Activated T-cell treated with anti-CD3 and anti-CD28 coated beads, Interleukin-2, amount 50 U/mL, for 4 hours (primary cell): ENCODE data around the gene TMPRSS4. TPM values are rescaled to one million over a fixed set of nuclear protein-coding genes. Genes with fewer than 3 reads are reported as not detected.

Experiments used
- ATAC-seq, 2 donors: fragments of 200-7000 bp; cut with Tn5 transposase; one replicate each; pipeline ENCODE4 v1.10.0; 2021
- DNase-seq: peaks from one replicate; pipeline ENCODE4 v3.0.0-alpha.2; 2020
- H3K27me3 Mint-ChIP-seq: one replicate; pipeline ENCODE4 v1.8.0; 2021; ENCODE audit warnings: low read depth, mixed read lengths
- H3K36me3 Mint-ChIP-seq: one replicate; pipeline ENCODE4 v1.8.0; 2022; ENCODE audit warnings: mixed read lengths; ENCODE audit not compliant: insufficient read depth
- H3K4me1 Mint-ChIP-seq: one replicate; pipeline ENCODE4 v1.8.0; 2021; ENCODE audit warnings: low read depth, mixed read lengths
- H3K4me3 Mint-ChIP-seq: one replicate; pipeline ENCODE4 v1.8.0; 2021; ENCODE audit warnings: mild to moderate bottlenecking, moderate library complexity, mixed read lengths
- H3K9me3 Mint-ChIP-seq: one replicate; pipeline ENCODE4 v1.8.0; 2021; ENCODE audit warnings: mixed read lengths
- total RNA-seq, 3 donors: library from RNA; stranded (reverse); gene quantifications; one replicate each; pipeline ENCODE4 v1.2.1, GENCODE V29; 2021

TMPRSS4 gene
- total RNA-seq, 3 donors from 2014 or later, result 0.08 TPM; not detected in 2

GRCh38 chr11:118051136-118051610 is 25.7 kb upstream of the TMPRSS4 start:
- Mint-ChIP-seq H3K27me3 (no peaks in the 10 kb centered on the region), H3K9me3 (no peaks in the 10 kb centered on the region), H3K4me3 (peak overlapping the region; percentile 14), H3K4me1 (peaks cover 67% of the 10 kb centered on the region), H3K36me3 (no peaks in the 10 kb centered on the region)
- DNase-seq (no peak), ATAC-seq (no peak)

GRCh38 chr11:118051611-118052461 is 25.0 kb upstream of the TMPRSS4 start:
- Mint-ChIP-seq H3K4me3 (peak overlapping the region; percentile 14), H3K27me3 (no peaks in the 10 kb centered on the region), H3K36me3 (no peaks in the 10 kb centered on the region), H3K9me3 (no peaks in the 10 kb centered on the region), H3K4me1 (peaks cover 60% of the 10 kb centered on the region)
- peak; percentile 83 to 85 for ATAC-seq
- DNase-seq, result peak; percentile 60

GRCh38 chr11:118052581-118053206 is 24.2 kb upstream of the TMPRSS4 start:
- peaks cover 51% of the 10 kb centered on the region for H3K4me1 Mint-ChIP-seq
- H3K36me3 Mint-ChIP-seq, result no peaks in the 10 kb centered on the region
- ATAC-seq (no peak), DNase-seq (no peak)
- H3K4me3 Mint-ChIP-seq, result no peak overlapping the region
- H3K9me3 Mint-ChIP-seq, result no peaks in the 10 kb centered on the region
- H3K27me3 Mint-ChIP-seq, result peaks cover 1% of the 10 kb centered on the region

GRCh38 chr11:118054712-118055640 is 21.9 kb upstream of the TMPRSS4 start:
- H3K4me1 Mint-ChIP-seq, result peaks cover 34% of the 10 kb centered on the region
- no peaks in the 10 kb centered on the region for H3K9me3 Mint-ChIP-seq
- DNase-seq (no peak), ATAC-seq (no peak)
- no peak overlapping the region for H3K4me3 Mint-ChIP-seq
- H3K36me3 Mint-ChIP-seq, result no peaks in the 10 kb centered on the region
- peaks cover 1% of the 10 kb centered on the region for H3K27me3 Mint-ChIP-seq

GRCh38 chr11:118055966-118056365 is 20.9 kb upstream of the TMPRSS4 start:
- Mint-ChIP-seq H3K4me3 (no peak overlapping the region), H3K36me3 (no peaks in the 10 kb centered on the region), H3K27me3 (peaks cover 1% of the 10 kb centered on the region), H3K9me3 (no peaks in the 10 kb centered on the region), H3K4me1 (peaks cover 24% of the 10 kb centered on the region)
- DNase-seq (no peak), ATAC-seq (no peak)

- Mint-ChIP-seq H3K4me3 (no peak overlapping the region), H3K9me3 (no peaks in the 10 kb centered on the region), H3K36me3 (no peaks in the 10 kb centered on the region), H3K27me3 (peaks cover 1% of the 10 kb centered on the region), H3K4me1 (peaks cover 17% of the 10 kb centered on the region)
- ATAC-seq (no peak), DNase-seq (no peak)
Measured at GRCh38 chr11:118056806-118057205, 20.1 kb upstream of the TMPRSS4 start.

- ATAC-seq (no peak), DNase-seq (no peak)
- H3K9me3 Mint-ChIP-seq, result no peaks in the 10 kb centered on the region
- H3K27me3 Mint-ChIP-seq, result peaks cover 1% of the 10 kb centered on the region
- peaks cover 10% of the 10 kb centered on the region for H3K4me1 Mint-ChIP-seq
- H3K4me3 Mint-ChIP-seq, result no peak overlapping the region
- H3K36me3 Mint-ChIP-seq, result no peaks in the 10 kb centered on the region
Measured at GRCh38 chr11:118057251-118058145, 19.4 kb upstream of the TMPRSS4 start.

- Mint-ChIP-seq H3K36me3 (no peaks in the 10 kb centered on the region), H3K4me1 (no peaks in the 10 kb centered on the region), H3K9me3 (no peaks in the 10 kb centered on the region), H3K4me3 (no peak overlapping the region), H3K27me3 (peaks cover 1% of the 10 kb centered on the region)
- ATAC-seq (no peak), DNase-seq (no peak)
Measured at GRCh38 chr11:118058311-118059245, 18.3 kb upstream of the TMPRSS4 start.

- DNase-seq (no peak), ATAC-seq (no peak)
- Mint-ChIP-seq H3K4me3 (no peak overlapping the region), H3K36me3 (no peaks in the 10 kb centered on the region), H3K4me1 (no peaks in the 10 kb centered on the region), H3K27me3 (peaks cover 1% of the 10 kb centered on the region), H3K9me3 (no peaks in the 10 kb centered on the region)
Measured at GRCh38 chr11:118059246-118059940, 17.5 kb upstream of the TMPRSS4 start.

- Mint-ChIP-seq H3K36me3 (no peaks in the 10 kb centered on the region), H3K4me3 (no peak overlapping the region), H3K4me1 (no peaks in the 10 kb centered on the region), H3K9me3 (no peaks in the 10 kb centered on the region), H3K27me3 (peaks cover 1% of the 10 kb centered on the region)
- no peak for DNase-seq
- no peak for ATAC-seq
Measured at GRCh38 chr11:118060081-118060661, 16.7 kb upstream of the TMPRSS4 start.

GRCh38 chr11:118060869-118061268 is 16.0 kb upstream of the TMPRSS4 start:
- H3K27me3 Mint-ChIP-seq, result peaks cover 1% of the 10 kb centered on the region
- DNase-seq, result no peak
- H3K36me3 Mint-ChIP-seq, result no peaks in the 10 kb centered on the region
- H3K4me3 Mint-ChIP-seq, result no peak overlapping the region
- no peaks in the 10 kb centered on the region for H3K4me1 Mint-ChIP-seq
- ATAC-seq, result no peak
- no peaks in the 10 kb centered on the region for H3K9me3 Mint-ChIP-seq

- DNase-seq (no peak), ATAC-seq (no peak)
- Mint-ChIP-seq H3K4me1 (no peaks in the 10 kb centered on the region), H3K4me3 (no peak overlapping the region), H3K9me3 (no peaks in the 10 kb centered on the region), H3K36me3 (no peaks in the 10 kb centered on the region), H3K27me3 (peaks cover 5% of the 10 kb centered on the region)
Measured at GRCh38 chr11:118061586-118062125, 15.2 kb upstream of the TMPRSS4 start.
